WTC11 (cell line): ENCODE results near the gene ITGA11. TPM values are rescaled to one million over a fixed set of nuclear protein-coding genes. Genes with fewer than 3 reads are reported as not detected.

Source experiments
- ATAC-seq: fragments of 200-7000 bp; cut with Tn5 transposase; 2 replicates; pipeline ENCODE4 v1.10.0; 2021; ENCODE audit warnings: mild to moderate bottlenecking, moderate library complexity
- CTCF ChIA-PET: fragments of 300-600 bp; sonication (Branson Sonifier 250); formaldehyde crosslinking; loops from one replicate; lab custom pipeline; 2021; ENCODE audit warnings: antibody characterized with exemption; lab: Charles Lee
- POLR2A ChIA-PET: fragments of 350-600 bp; sonication (Branson Sonifier 250); formaldehyde crosslinking; loops from one replicate; lab custom pipeline; 2021; ENCODE audit warnings: antibody characterized with exemption; lab: Charles Lee
- DNase-seq: peaks from one replicate; pipeline ENCODE4 v3.0.0; 2021; ENCODE audit warnings: low spot score
- H3K27ac Mint-ChIP-seq: 2 replicates; pipeline ENCODE4 v1.8.0; 2021; ENCODE audit warnings: mixed read lengths
- H3K27me3 Mint-ChIP-seq: 2 replicates; pipeline ENCODE4 v1.8.0; 2021; ENCODE audit warnings: low read depth, mild to moderate bottlenecking, moderate library complexity, mixed read lengths
- H3K36me3 Mint-ChIP-seq: 2 replicates; pipeline ENCODE4 v1.8.0; 2021; ENCODE audit warnings: mixed read lengths
- H3K4me1 Mint-ChIP-seq: 2 replicates; pipeline ENCODE4 v1.8.0; 2022; ENCODE audit warnings: mixed read lengths
- H3K4me3 Mint-ChIP-seq: 2 replicates; pipeline ENCODE4 v1.8.0; 2021; ENCODE audit warnings: mild to moderate bottlenecking, moderate library complexity, mixed read lengths
- H3K9me3 Mint-ChIP-seq: 2 replicates; pipeline ENCODE4 v1.8.0; 2021; ENCODE audit warnings: mixed read lengths
- CREM ChIP-seq: sonication (generic); formaldehyde crosslinking; IDR thresholded peaks from 2 replicates; pipeline ENCODE4 v1.8.1; 2022; ENCODE audit warnings: mild to moderate bottlenecking, missing genetic modification reagents, moderate library complexity
- FOXJ3 ChIP-seq: sonication (generic); formaldehyde crosslinking; IDR thresholded peaks from 2 replicates; pipeline ENCODE4 v1.9.0; 2021; ENCODE audit warnings: missing genetic modification reagents, mild to moderate bottlenecking, borderline replicate concordance
- GABPB1 ChIP-seq: sonication (generic); formaldehyde crosslinking; IDR thresholded peaks from 2 replicates; pipeline ENCODE4 v1.8.1; 2023; ENCODE audit warnings: mild to moderate bottlenecking, missing genetic modification reagents
- HMGA2 ChIP-seq: fragments of 250-450 bp; sonication (Bioruptor Pico); IDR thresholded peaks from 2 replicates; pipeline ENCODE4 v1.4.0; 2021; ENCODE audit warnings: mild to moderate bottlenecking, moderate library complexity
- KAT7 ChIP-seq: sonication (generic); formaldehyde crosslinking; IDR thresholded peaks from 2 replicates; pipeline ENCODE4 v1.8.1; 2023; ENCODE audit warnings: missing genetic modification reagents, mild to moderate bottlenecking, borderline replicate concordance
- NFATC4 ChIP-seq: fragments of 250-450 bp; sonication (Bioruptor Pico); IDR thresholded peaks from 2 replicates; pipeline ENCODE4 v1.9.0; 2021; ENCODE audit warnings: mild to moderate bottlenecking
- PRRX2 ChIP-seq: fragments of 250-450 bp; sonication (Bioruptor Pico); IDR thresholded peaks from 2 replicates; pipeline ENCODE4 v1.8.0; 2021; ENCODE audit warnings: mild to moderate bottlenecking
- SMAD4 ChIP-seq: sonication (generic); formaldehyde crosslinking; IDR thresholded peaks from 2 replicates; pipeline ENCODE4 v1.8.0; 2022; ENCODE audit warnings: mild to moderate bottlenecking, missing genetic modification reagents
- SP1 ChIP-seq: sonication (generic); formaldehyde crosslinking; conservative IDR thresholded peaks from 2 replicates; pipeline ENCODE4 v1.8.1; 2022; ENCODE audit warnings: missing genetic modification reagents
- TP53 ChIP-seq: sonication (generic); formaldehyde crosslinking; IDR thresholded peaks from 2 replicates; pipeline ENCODE4 v1.8.1; 2023; ENCODE audit warnings: mild to moderate bottlenecking, missing genetic modification reagents
- ZNF232 ChIP-seq: sonication (generic); formaldehyde crosslinking; IDR thresholded peaks from 2 replicates; pipeline ENCODE4 v1.8.0; 2022; ENCODE audit warnings: mild to moderate bottlenecking, missing genetic modification reagents
- ZNF263 ChIP-seq: sonication (generic); formaldehyde crosslinking; IDR thresholded peaks from 2 replicates; pipeline ENCODE4 v1.8.1; 2022; ENCODE audit warnings: low read depth, mild to moderate bottlenecking, moderate library complexity, missing genetic modification reagents
- total RNA-seq: library from RNA; stranded (reverse); gene quantifications from 3 replicates; pipeline ENCODE4 v1.2.3, GENCODE V29; 2021
- TF ChIP-seq, protein P1 (sequence below): fragments of 250-450 bp; sonication (Bioruptor Pico); IDR thresholded peaks from 2 replicates; pipeline ENCODE4 v1.8.0; 2021; ENCODE audit warnings: mild to moderate bottlenecking
- TF ChIP-seq, protein P2 (sequence below): fragments of 250-450 bp; sonication (Bioruptor Pico); conservative IDR thresholded peaks from 2 replicates; pipeline ENCODE4 v1.9.0; 2021; ENCODE audit warnings: mild to moderate bottlenecking
- TF ChIP-seq, protein P3 (sequence below): sonication (generic); formaldehyde crosslinking; IDR thresholded peaks from 2 replicates; pipeline ENCODE4 v1.8.1; 2023; ENCODE audit warnings: mild to moderate bottlenecking, moderate library complexity, missing genetic modification reagents
- TF ChIP-seq, protein P4 (sequence below): sonication (generic); formaldehyde crosslinking; IDR thresholded peaks from 2 replicates; pipeline ENCODE4 v1.8.1; 2022; ENCODE audit warnings: mild to moderate bottlenecking, missing genetic modification reagents, moderate library complexity, borderline replicate concordance
- TF ChIP-seq, protein P5 (sequence below): sonication (generic); formaldehyde crosslinking; IDR thresholded peaks from 2 replicates; pipeline ENCODE4 v1.8.1; 2022; ENCODE audit warnings: missing genetic modification reagents, borderline replicate concordance

The ITGA11 gene
- total RNA-seq, 1 experiment from 2014 or later, result 0.15 TPM

DNA sequence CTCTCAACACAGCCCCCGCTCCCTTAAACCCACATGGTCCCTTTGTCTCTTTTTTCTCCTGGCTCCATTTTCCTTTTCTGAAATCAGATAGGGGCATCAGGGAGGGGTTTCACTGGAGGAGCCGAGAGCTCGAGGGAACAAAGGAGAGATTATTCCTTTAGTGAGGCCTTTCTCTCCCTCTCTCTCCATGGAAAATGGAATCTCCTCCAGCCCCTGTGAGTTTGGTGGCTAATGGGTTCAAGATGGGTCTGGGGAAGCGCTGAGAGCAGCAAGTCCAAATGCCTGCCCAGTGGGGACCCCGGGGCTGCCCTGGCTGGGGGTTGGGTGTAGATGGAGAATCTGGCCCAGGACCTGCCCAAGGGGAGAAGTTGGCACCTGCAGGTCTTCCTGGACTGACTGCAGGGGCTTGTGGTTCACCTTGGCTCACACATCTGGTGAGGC, 56.8 kb downstream of the ITGA11 start:
- Mint-ChIP-seq H3K36me3 (no peaks in the 10 kb centered on the region), H3K27ac (no peak overlapping the region), H3K27me3 (no peaks in the 10 kb centered on the region; the same call in 1 of the 2 replicates), H3K4me3 (no peak overlapping the region), H3K9me3 (no peaks in the 10 kb centered on the region), H3K4me1 (no peaks in the 10 kb centered on the region)
- ChIA-PET CTCF (interaction anchor here (1.3 to 3.0 kb wide), 3 partner anchors 59 to 122 kb away, joined by 4 to 18 read pairs (median 11); no protein-coding TSS in a partner anchor), POLR2A (no interaction called here)
- TF ChIP-seq, protein P1, sequence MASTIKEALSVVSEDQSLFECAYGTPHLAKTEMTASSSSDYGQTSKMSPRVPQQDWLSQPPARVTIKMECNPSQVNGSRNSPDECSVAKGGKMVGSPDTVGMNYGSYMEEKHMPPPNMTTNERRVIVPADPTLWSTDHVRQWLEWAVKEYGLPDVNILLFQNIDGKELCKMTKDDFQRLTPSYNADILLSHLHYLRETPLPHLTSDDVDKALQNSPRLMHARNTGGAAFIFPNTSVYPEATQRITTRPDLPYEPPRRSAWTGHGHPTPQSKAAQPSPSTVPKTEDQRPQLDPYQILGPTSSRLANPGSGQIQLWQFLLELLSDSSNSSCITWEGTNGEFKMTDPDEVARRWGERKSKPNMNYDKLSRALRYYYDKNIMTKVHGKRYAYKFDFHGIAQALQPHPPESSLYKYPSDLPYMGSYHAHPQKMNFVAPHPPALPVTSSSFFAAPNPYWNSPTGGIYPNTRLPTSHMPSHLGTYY (CRISPR knock-in tag), result no peak
- TF ChIP-seq SP1, result no peak
- no peak for TF ChIP-seq GABPB1 (CRISPR knock-in tag)
- no peak for TF ChIP-seq HMGA2
- TF ChIP-seq, protein P2, sequence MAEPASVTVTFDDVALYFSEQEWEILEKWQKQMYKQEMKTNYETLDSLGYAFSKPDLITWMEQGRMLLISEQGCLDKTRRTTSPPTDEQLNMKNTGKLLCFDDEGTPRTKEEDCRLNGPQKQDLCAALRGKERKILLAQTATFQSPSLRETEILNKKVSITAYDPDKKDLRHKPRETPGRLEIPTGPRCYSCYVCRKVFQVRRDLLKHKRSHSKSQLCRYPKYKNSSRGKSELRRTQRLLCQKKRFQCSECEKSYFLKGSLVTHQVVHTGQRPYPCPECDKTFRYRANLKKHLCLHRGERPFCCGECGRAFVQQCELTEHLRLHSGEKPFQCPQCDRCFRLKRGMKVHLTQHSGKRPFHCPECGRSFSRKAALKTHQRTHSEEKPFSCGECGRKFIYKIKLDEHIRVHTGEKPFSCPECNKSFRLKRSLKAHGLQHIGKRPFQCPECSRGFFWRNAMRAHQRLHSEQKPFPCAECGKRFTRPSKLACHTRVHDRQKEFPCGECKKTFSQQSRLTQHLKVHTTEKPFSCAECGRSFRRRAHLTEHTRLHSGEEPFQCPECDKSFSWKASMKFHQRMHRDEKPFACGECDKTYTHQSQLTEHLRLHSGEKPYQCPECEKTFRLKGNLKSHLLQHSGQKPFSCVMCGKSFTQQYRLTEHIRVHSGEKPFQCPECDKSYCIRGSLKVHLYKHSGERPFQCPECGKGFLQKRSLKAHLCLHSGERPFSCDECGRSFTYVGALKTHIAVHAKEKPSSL (CRISPR knock-in tag), result no peak
- no peak for TF ChIP-seq SMAD4 (CRISPR knock-in tag)
- no peak for TF ChIP-seq FOXJ3 (CRISPR knock-in tag)
- DNase-seq (no peak), ATAC-seq (no peak)

DNA sequence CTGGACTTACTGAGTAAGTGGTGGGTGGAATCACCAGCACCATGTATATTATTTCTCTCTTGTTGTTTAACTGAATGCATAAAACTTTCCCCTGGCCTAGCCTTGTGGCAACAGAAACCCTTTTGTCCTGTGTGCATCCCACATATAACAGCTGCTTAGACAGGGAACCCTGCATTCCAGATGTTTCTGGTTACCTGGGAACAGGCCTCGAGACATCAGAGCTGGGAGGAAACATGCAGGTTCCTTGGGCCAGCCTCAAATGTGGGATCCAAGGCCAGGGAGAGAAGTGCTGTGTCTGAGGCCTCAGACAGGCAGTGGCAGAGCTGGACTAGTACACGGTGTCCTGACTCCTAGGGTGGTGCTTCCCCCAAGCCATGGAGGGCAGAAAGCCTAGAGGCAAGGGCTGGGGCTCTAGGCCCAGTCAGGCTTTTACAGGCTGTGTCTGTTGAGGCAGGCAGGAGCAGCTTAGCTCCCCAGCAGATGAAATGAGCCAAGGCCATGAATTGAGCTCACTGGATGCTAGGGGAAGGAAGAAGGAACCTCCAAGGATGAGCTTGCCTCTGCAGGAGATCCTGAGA, 57.7 kb downstream of the ITGA11 start:
- ChIA-PET CTCF (interaction anchor here (0.5 to 3.0 kb wide), 8 partner anchors 58 to 502 kb away, joined by 3 to 18 read pairs (median 4); no protein-coding TSS in a partner anchor), POLR2A (no interaction called here)
- DNase-seq (no peak), ATAC-seq (no peak)
- no peak overlapping the region for H3K4me3 Mint-ChIP-seq
- no peaks in the 10 kb centered on the region for H3K4me1 Mint-ChIP-seq
- H3K27me3 Mint-ChIP-seq, result no peaks in the 10 kb centered on the region; the same call in 1 of the 2 replicates
- no peaks in the 10 kb centered on the region for H3K36me3 Mint-ChIP-seq
- H3K9me3 Mint-ChIP-seq, result no peaks in the 10 kb centered on the region
- H3K27ac Mint-ChIP-seq, result no peak overlapping the region
- TF ChIP-seq, protein P3, sequence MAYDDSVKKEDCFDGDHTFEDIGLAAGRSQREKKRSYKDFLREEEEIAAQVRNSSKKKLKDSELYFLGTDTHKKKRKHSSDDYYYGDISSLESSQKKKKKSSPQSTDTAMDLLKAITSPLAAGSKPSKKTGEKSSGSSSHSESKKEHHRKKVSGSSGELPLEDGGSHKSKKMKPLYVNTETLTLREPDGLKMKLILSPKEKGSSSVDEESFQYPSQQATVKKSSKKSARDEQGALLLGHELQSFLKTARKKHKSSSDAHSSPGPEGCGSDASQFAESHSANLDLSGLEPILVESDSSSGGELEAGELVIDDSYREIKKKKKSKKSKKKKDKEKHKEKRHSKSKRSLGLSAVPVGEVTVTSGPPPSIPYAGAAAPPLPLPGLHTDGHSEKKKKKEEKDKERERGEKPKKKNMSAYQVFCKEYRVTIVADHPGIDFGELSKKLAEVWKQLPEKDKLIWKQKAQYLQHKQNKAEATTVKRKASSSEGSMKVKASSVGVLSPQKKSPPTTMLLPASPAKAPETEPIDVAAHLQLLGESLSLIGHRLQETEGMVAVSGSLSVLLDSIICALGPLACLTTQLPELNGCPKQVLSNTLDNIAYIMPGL (CRISPR knock-in tag), result no peak
- no peak for TF ChIP-seq CREM (CRISPR knock-in tag)
- no peak for TF ChIP-seq ZNF232 (CRISPR knock-in tag)
- TF ChIP-seq, protein P4, sequence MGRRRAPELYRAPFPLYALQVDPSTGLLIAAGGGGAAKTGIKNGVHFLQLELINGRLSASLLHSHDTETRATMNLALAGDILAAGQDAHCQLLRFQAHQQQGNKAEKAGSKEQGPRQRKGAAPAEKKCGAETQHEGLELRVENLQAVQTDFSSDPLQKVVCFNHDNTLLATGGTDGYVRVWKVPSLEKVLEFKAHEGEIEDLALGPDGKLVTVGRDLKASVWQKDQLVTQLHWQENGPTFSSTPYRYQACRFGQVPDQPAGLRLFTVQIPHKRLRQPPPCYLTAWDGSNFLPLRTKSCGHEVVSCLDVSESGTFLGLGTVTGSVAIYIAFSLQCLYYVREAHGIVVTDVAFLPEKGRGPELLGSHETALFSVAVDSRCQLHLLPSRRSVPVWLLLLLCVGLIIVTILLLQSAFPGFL, result no peak
- no peak for TF ChIP-seq KAT7
- TF ChIP-seq, protein P5, sequence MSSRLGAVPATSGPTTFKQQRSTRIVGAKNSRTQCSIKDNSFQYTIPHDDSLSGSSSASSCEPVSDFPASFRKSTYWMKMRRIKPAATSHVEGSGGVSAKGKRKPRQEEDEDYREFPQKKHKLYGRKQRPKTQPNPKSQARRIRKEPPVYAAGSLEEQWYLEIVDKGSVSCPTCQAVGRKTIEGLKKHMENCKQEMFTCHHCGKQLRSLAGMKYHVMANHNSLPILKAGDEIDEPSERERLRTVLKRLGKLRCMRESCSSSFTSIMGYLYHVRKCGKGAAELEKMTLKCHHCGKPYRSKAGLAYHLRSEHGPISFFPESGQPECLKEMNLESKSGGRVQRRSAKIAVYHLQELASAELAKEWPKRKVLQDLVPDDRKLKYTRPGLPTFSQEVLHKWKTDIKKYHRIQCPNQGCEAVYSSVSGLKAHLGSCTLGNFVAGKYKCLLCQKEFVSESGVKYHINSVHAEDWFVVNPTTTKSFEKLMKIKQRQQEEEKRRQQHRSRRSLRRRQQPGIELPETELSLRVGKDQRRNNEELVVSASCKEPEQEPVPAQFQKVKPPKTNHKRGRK (CRISPR knock-in tag), result no peak
- TF ChIP-seq ZNF263 (CRISPR knock-in tag), result no peak
- no peak for TF ChIP-seq PRRX2 (CRISPR knock-in tag)
- TF ChIP-seq NFATC4, result no peak
- TF ChIP-seq TP53, result no peak
- TF ChIP-seq GABPB1 (CRISPR knock-in tag), result no peak
